GM21576 (cell line): ENCODE results near the gene TRIM14.
"Not testable (repeated sequence)": the region's sequence is repeated elsewhere in the genome, so short reads cannot be mapped to it uniquely, and the experiment has no call there.

Source experiments
- ATAC-seq: cut with Tn5 transposase; IDR thresholded peaks from one replicate; pipeline ENCODE4 v1.9.1; 2021; ENCODE audit warnings: mild to moderate bottlenecking, moderate library complexity; ENCODE audit not compliant: unreplicated experiment

The TRIM14 gene

GRCh38 chr9:98109052-98109451 lies 10.0 kb downstream of the TRIM14 start:
- ATAC-seq, result no peak

- peak; percentile 75 for ATAC-seq
Measured at GRCh38 chr9:98108531-98109031, 10.4 kb downstream of the TRIM14 start.

GRCh38 chr9:98107926-98108325 lies 11.1 kb downstream of the TRIM14 start:
- ATAC-seq, result peak; percentile 18

DNA sequence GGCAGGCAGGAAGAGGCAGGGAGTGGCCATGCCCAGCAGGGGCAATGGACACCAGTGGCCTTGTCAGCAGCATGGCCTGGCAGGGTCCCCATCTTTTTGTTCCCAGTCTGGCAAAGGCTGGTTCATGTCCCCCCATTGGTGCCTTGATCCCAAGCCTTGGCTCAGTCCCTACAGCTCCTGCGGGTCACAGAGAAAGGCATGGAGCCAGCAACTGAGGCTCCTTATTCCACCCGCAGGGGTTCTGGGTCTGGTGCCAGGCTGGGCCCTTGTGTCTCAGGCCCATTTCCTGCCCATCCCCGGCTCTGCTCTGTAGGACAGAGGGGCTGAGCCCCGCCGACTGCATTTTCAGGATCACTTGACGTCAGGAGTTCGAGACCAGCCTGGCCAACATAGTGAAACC lies 14.0 kb downstream of the TRIM14 start:
- ATAC-seq, result no peak

DNA sequence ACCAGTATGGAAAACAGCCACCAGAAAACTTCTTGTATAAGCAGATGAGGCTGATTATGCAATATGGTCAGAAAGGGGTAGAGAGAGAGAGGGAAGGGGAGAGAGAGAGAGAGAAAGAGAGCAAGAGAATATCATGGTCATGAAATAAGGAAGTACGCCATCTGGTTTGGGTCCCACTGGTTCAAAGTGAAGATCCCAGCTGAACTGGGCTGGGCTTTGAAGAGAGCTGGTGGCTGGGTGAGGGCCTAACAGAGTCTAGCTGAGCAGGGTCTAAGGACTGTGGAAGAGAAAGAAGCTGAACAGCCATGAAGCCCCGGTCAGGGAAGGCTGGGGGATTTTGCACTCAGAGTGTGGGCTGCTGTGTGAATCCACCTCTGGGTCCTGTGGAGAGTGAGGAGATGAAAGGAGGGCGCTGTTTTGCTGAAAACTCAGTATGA lies 14.6 kb downstream of the TRIM14 start:
- ATAC-seq, result no peak

GRCh38 chr9:98101868-98102273 lies 17.2 kb downstream of the TRIM14 start:
- ATAC-seq, result peak; percentile 94

GRCh38 chr9:98101416-98101815 lies 17.6 kb downstream of the TRIM14 start:
- ATAC-seq, result no peak

GRCh38 chr9:98100456-98100855 lies 18.6 kb downstream of the TRIM14 start:
- ATAC-seq, result no peak

DNA sequence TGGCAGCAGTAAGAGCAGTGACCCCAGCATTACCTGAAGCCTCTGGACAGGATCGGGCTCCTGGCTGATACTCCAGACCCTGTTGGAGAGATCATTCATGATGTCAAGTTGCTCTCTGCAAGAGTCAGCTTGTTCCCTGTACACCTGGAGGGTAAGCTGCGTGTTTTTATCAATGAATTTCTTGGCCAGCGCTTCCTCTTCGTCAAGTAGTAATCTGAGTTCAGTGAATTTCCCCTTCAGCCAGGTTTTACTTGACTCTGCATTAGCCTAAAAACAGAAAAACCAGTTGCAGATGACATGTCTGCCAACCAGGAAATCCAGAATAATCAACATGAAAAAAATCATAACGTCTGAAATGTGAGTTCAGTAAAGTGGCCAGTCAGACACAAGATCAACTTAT lies 19.1 kb downstream of the TRIM14 start:
- no peak for ATAC-seq

GRCh38 chr9:98099346-98099745 lies 19.7 kb downstream of the TRIM14 start:
- no peak for ATAC-seq

DNA sequence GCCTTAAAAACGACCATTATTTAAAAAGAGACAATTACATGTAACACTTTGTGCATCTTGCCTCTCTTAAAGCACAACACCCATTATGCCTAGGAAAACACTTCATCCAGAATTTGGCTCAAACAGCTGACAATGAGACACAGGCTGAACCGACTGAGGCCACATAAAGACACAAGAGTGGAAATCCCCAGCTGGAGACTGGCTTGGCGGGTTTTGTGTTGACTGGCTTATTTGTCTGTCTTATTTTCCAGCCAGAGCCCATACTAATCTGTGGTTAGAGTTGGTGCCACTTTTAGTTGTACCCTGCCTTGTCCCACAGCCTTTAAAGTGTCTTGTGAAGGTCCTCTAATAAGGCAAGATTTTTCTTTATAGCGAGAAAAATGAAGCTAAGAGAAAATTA lies 21.2 kb downstream of the TRIM14 start:
- ATAC-seq, result no peak

- ATAC-seq, result no peak
Measured at GRCh38 chr9:98096091-98096490, 22.9 kb downstream of the TRIM14 start.

GRCh38 chr9:98095401-98095800 lies 23.6 kb downstream of the TRIM14 start:
- no peak for ATAC-seq

GRCh38 chr9:98094851-98095250 lies 24.2 kb downstream of the TRIM14 start:
- ATAC-seq, result no peak

DNA sequence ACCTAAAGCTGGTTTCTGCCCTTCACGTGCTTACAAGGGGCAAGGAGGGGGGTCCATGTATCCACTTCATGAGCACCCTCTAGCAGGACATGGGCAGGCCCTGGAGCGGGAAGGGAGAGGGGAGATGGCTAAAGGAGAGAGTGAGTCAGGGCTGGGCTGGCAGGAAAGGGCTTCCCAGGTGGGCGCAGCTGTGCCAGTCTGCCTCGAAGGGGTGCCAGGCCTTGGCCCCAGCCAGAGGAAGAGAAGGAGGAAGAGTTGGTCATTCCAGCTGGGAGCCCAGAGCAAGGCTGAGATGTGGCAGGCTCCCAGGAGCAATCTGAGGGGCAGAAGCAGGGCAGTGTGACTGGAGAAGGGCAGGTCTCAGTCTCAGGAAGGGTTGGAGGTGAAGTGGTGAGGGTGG lies 24.7 kb downstream of the TRIM14 start:
- ATAC-seq, result no peak

DNA sequence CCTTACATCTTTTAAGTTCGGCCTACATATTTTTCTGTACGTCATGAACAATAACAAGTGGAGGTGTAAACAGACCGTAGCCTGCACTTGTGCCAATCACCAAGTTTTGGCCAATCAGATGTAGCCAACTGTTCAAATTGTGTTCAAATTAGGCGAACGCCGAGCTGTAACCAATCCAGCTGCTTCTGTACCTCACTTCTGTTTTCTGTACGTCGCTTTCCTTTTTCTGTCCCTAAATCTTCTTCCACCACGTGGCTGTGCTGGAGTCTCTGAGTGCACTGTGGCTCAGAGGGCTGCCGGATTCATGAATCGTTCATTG lies 26.4 kb downstream of the TRIM14 start:
- ATAC-seq, result no peak

- no peak for ATAC-seq
Measured at GRCh38 chr9:98091735-98092612, 27.0 kb downstream of the TRIM14 start.

- not testable (repeated sequence) for ATAC-seq
Measured at GRCh38 chr9:98090674-98091073, 28.3 kb downstream of the TRIM14 start.

DNA sequence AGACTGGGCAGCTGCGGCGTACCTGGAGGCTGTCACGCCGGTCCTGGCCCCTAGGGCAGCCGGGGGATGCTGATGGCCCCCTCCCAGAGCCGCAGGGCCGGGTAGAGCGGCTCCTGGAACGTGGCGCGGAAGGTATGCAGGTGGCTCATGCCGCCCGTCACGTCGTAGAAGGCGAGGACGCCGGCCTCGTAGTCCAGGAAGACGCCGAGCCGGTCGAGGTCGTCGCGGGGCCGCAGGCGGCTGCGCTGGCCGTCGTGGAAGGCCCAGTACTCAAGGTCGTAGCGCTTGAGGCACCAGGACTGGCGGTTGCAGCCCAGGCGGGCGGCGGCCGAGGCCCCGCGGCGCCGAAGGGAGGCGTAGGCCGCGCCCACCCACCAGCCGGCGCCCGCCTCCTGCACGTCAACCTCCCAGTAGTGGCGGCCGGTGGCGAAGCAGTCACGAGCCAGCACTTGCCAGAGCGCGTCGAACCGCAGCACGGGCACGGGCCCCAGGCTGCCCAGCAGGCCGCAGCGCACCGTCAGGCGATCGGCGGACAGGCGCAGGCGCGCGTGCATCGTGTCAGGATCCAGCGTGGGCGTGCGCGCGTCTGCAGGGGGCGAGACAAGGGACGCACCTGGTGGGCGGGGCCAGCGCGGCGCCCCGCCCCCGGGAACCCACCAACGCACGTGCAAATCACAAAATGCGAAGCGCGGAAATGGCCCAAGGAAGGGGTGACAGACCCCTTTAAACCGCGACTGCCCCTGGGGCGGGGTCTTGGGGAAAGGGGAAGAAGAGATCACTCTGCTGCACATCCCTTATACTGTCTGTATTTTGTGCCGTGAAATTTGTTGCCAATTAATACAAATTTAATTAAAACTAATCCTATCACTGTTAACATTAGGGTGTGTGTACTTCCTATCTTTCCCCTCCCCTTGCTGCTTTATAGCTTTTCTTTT lies 31.3 kb downstream of the TRIM14 start:
- no peak for ATAC-seq

- no peak for ATAC-seq
Measured at GRCh38 chr9:98086461-98086860, 32.6 kb downstream of the TRIM14 start.

DNA sequence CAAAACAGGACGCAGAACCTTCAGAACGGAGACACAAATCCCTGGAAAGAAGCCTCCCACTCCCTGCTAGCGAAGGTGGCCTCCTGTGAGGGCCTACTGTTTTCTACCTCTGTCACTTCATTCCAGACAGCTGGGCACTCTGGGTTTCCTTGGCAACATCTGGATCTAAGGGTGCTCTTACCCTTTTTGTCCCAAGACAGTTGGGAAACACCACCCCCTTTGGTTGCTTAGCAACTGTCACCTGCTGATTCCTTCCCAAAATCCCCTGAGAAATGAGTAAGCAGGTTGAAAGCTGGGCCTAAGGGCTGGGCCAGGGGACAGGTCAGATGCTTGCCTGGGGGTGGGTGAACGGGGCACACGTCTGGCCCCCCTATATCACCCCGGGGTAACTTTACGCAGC lies 33.1 kb downstream of the TRIM14 start:
- ATAC-seq, result no peak

DNA sequence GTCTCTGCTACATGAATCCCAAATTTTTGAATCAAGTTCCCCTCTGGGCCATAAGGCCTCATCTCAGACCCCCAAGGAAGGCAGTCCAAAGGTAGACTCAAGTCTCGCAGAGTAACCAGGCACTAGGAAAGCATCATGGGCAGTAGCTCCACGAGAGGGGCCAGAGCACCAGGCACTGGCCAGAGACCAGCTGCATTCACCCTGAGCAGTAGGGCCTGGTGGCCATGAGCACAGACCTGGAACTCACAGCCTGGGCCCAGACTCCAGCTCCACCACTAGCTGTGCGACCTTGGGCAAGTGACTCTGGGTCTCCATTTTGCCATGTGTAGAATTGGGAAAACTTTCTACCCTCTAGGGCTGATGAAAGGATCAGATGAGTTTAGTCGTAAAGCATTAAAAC lies 34.0 kb downstream of the TRIM14 start:
- ATAC-seq, result no peak
